Measurements from ENCODE around the gene ITGA11. TPM values are rescaled to one million over a fixed set of nuclear protein-coding genes. Genes with fewer than 3 reads are reported as not detected.

Gene ITGA11
- total RNA-seq = 0.11 and 0.79 TPM in 2 replicates

DNA sequence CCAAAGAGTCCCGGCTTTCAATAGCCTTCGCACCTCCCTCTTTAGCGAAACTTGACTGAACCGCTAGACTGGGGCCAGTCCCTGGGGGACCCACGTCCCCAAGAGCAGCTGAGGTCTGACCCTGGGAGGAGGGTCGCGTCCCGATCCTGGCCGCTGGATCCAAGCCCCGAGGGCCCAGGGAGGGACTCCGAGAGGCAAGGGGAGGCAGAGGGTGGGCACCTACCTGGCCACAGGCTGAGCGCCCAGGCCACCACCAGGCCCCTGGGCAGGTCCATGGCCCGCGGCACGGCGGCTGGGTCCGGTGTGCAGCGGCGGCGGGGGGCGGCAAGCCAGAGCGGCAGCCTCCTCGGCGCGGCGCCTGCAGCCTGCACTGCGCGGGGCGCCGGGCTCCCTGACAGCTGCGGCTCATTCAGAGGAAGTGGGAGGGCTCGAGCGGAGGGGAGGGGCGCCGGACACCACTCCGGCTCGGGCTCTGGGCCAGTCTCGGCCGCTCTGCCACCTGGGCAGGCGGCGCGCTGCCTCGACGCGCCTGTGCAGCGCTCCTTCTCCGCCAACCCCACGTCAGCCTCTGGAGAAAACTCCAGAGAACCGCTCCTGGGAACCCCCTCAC is at the start of gene ITGA11:
Gene ITGA11 (minus strand): TSS at position 372 of the 610 bp plus-strand sequence. CDS start 97 bp downstream, at position 275.

GRCh38 chr15:68277603-68278344 is 154.2 kb downstream of the ITGA11 start, which contains the start of gene FEM1B:
FEM1B (plus strand) TSS chr15:68277745; CDS start chr15:68278418, 673 bp downstream.

Other genes with a start within 250 kb of the ITGA11 start
- gene CALML4, start 226.8 kb downstream of the ITGA11 start, total RNA-seq = 2.2 and 3.9 TPM in 2 replicates
- 14.9 and 17.1 TPM in 2 replicates for gene CLN6, start 202.4 kb downstream of the ITGA11 start, total RNA-seq
- 56.1 and 67.0 TPM in 2 replicates for gene FEM1B, start 154.4 kb downstream of the ITGA11 start, total RNA-seq
- under 0.01 TPM in 1 of 2 replicates, not detected in the other for gene CORO2B, start 146.8 kb upstream of the ITGA11 start, total RNA-seq

All from placental epithelial cell (primary cell).